ENCODE measurements around the gene PRL. TPM values are rescaled to one million over a fixed set of nuclear protein-coding genes. Genes with fewer than 3 reads are reported as not detected.

The PRL gene
- total and polyA plus RNA-seq, 2 of the 8 experiments (the other 6 are each of a cell fraction or from before 2014, with no cell fraction given), result not detected

- H2BK15ac ChIP-seq (ENCODE audit: low read length), result no peak overlapping the region
- H3K36me3 ChIP-seq (ENCODE audit: control insufficient read depth in 2 of 4, insufficient read depth in 4 of 4, low read length in 3 of 4), result no peaks in the 10 kb centered on the region
- no peak overlapping the region for H3K27ac ChIP-seq (ENCODE audit: low read depth, low read length)
- no peak overlapping the region for H4K5ac ChIP-seq (ENCODE audit: insufficient read length, low read depth, low read length)
- H2AK5ac ChIP-seq (ENCODE audit: low read depth, low read length), result no peak overlapping the region
- H4K20me1 ChIP-seq (replicated peaks in 1 of 2; ENCODE audit: control insufficient read depth in 1 of 2, insufficient read depth in 2 of 2, low read length in 2 of 2), result no peaks in the 10 kb centered on the region
- no peak overlapping the region for H3K18ac ChIP-seq (ENCODE audit: extremely low read depth, low read length)
- 79% methylated on average over 2 of the region's 2 CpGs; no CpG with 5 or more reads in 1 of the 2 experiments for WGBS, 2 experiments (ENCODE audit: extremely low coverage in 1 of 2, insufficient coverage in 1 of 2, insufficient read length in 1 of 2, insufficient replicate concordance in 2 of 2, low coverage in 1 of 2, low lambda C conversion rate in 2 of 2, missing lambda C conversion rate in 1 of 2)
- no peaks in the 10 kb centered on the region for H3K79me2 ChIP-seq (ENCODE audit: control insufficient read depth in 1 of 2, insufficient read depth in 2 of 2, low read length in 2 of 2)
- no peaks in the 10 kb centered on the region for H3K27me3 ChIP-seq (replicated peaks in 1 of 4; ENCODE audit: control insufficient read depth in 3 of 4, extremely low read depth in 1 of 4, insufficient read depth in 3 of 4, low read length in 3 of 4)
- no peaks in the 10 kb centered on the region for H3K9me3 ChIP-seq (ENCODE audit: insufficient read depth in 2 of 2, low read depth in 1 of 2, low read length in 1 of 2)
- H2BK12ac ChIP-seq (ENCODE audit: low read depth, low read length), result no peak overlapping the region
- no peaks in the 10 kb centered on the region for H3K79me1 ChIP-seq (ENCODE audit: low read depth, low read length)
- H3K9ac ChIP-seq (replicated peaks in 1 of 4; ENCODE audit: extremely low read depth in 1 of 4, low read depth in 3 of 4, low read length in 3 of 4), result no peak overlapping the region
- no peak overlapping the region for H3K4me3 ChIP-seq (ENCODE audit: extremely low read depth in 1 of 4, insufficient read depth in 2 of 4, low read depth in 3 of 4, low read length in 4 of 4)
- H3K23me2 ChIP-seq (ENCODE audit: low read depth, low read length), result no peaks in the 10 kb centered on the region
- CTCF ChIA-PET (ENCODE audit: partially characterized antibody), result interaction anchor here (1.2 kb wide), 1 partner anchor 12 kb away, joined by 3 read pairs; no protein-coding TSS in a partner anchor
- POLR2A ChIA-PET (ENCODE audit: partially characterized antibody), result no interaction called here
- no peak overlapping the region for H4K91ac ChIP-seq (replicated peaks; ENCODE audit: insufficient read length, low read length)
- no peak overlapping the region for H2BK5ac ChIP-seq (ENCODE audit: low read depth, low read length)
- no peak overlapping the region for H3K56ac ChIP-seq (replicated peaks; ENCODE audit: insufficient read length, low read depth, low read length)
- H3K4me2 ChIP-seq (ENCODE audit: insufficient read depth in 1 of 2, low read depth in 2 of 2, low read length in 2 of 2), result no peak overlapping the region
- no peak overlapping the region for H3K23ac ChIP-seq (ENCODE audit: insufficient read length)
- no peak overlapping the region for H3K4ac ChIP-seq (replicated peaks; ENCODE audit: insufficient read length, low read depth, low read length)
- no peak overlapping the region for H2AFZ ChIP-seq (ENCODE audit: low read length)
- H3K4me1 ChIP-seq (replicated peaks in 1 of 4; ENCODE audit: control insufficient read depth in 3 of 4, insufficient read depth in 4 of 4, low read length in 3 of 4), result no peaks in the 10 kb centered on the region
- no peak overlapping the region for H3K14ac ChIP-seq (ENCODE audit: insufficient read length)
- no peak overlapping the region for H4K8ac ChIP-seq (ENCODE audit: extremely low read depth, insufficient read depth, low read length)
- DNase-seq (ENCODE audit: low read depth in 1 of 2, low spot score in 2 of 2), result no peak
- no peak overlapping the region for H2BK120ac ChIP-seq (replicated peaks; ENCODE audit: low read depth, low read length)
- peak; percentile 7 for FAIRE-seq
- TF ChIP-seq KDM5A (IDR thresholded peaks at IDR 0.05; ENCODE audit: low read length) (no peak), TEAD4 (IDR thresholded peaks at IDR 0.05; ENCODE audit: low read depth, low read length) (no peak)
- no peak overlapping the region for H2BK20ac ChIP-seq (ENCODE audit: low read length)
These were observed 35.4 kb upstream of the PRL start for GRCh38 chr6:22332216-22332615.
